ENCODE measurements around the gene CDPF1. TPM values are rescaled to one million over a fixed set of nuclear protein-coding genes. Genes with fewer than 3 reads are reported as not detected.
"Not testable (repeated sequence)": the region's sequence is repeated elsewhere in the genome, so short reads cannot be mapped to it uniquely, and the experiment has no call there.

The CDPF1 gene
- total RNA-seq, 2 donors from 2014 or later = 8.1 to 12.4 TPM

- no peak overlapping the region for H3K4me3 ChIP-seq
- no peaks in the 10 kb centered on the region for H3K9me3 ChIP-seq
- peaks cover 4 to 28% of the 10 kb centered on the region in 2 donors for H3K4me1 ChIP-seq (ENCODE audit: control insufficient read depth in 1 of 2, low read depth in 2 of 2)
- H3K36me3 ChIP-seq = peaks cover 30% of the 10 kb centered on the region
- ATAC-seq (ENCODE audit: insufficient number of reproducible peaks, low FRiP score, low read depth) (no peak), DNase-seq (ENCODE audit: low spot score) (no peak)
- no peaks in the 10 kb centered on the region for H3K27me3 ChIP-seq (replicated peaks; ENCODE audit: insufficient read depth)
- H3K27ac ChIP-seq = no peak overlapping the region
- no peak for TF ChIP-seq CTCF (IDR thresholded peaks at IDR 0.05)
Observed at GRCh38 chr22:46269564-46269963, 19.5 kb upstream of the CDPF1 start.

- Histone ChIP-seq H3K4me3 (peak within 1 kb of the TSS; percentile 78), H3K27ac (peak within 1 kb of the TSS; percentile 83 to 87), H3K36me3 (peaks cover 10% of the 10 kb centered on the region), H3K4me1 (ENCODE audit: control insufficient read depth in 1 of 2, low read depth in 2 of 2) (peaks cover 7 to 28% of the 10 kb centered on the region in 2 donors), H3K9me3 (no peaks in the 10 kb centered on the region), H3K27me3 (replicated peaks; ENCODE audit: insufficient read depth) (no peaks in the 10 kb centered on the region)
- DNase-seq (ENCODE audit: low spot score) = peak; percentile 64
- ATAC-seq (ENCODE audit: insufficient number of reproducible peaks, low FRiP score, low read depth) = peak; percentile 86
- no peak for TF ChIP-seq CTCF (IDR thresholded peaks at IDR 0.05)
Observed at GRCh38 chr22:46267431-46268279, 17.6 kb upstream of the CDPF1 start, which contains the start of gene TTC38. TSS of gene TTC38 (plus strand) at chr22:46268008. CDS start at chr22:46268040, 32 bp downstream.

GRCh38 chr22:46265627-46266026 is 15.5 kb upstream of the CDPF1 start:
- not testable (repeated sequence) for DNase-seq (ENCODE audit: low spot score)

DNA sequence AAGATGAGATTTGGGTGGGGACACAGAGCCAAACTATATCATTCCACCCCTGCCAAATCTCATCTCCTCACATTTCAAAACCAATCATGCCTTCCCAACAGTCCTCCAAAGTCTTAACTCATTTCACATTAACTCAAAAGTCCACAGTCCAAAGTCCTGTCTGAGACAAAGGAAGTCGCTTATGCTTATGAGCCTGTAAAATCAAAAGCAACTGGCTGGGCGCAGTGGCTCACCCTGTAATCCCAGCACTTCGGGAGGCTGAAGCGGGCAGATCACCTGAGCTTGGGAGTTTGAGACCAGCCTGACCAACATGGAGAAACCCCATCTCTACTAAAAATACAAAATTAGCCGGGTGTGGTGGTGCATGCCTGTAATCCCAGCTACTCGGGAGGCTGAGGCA is 14.4 kb upstream of the CDPF1 start:
- H3K27me3 ChIP-seq (replicated peaks; ENCODE audit: insufficient read depth); ATAC-seq (ENCODE audit: insufficient number of reproducible peaks, low FRiP score, low read depth); H3K36me3 ChIP-seq; DNase-seq (ENCODE audit: low spot score); H3K27ac ChIP-seq; H3K4me3 ChIP-seq; H3K9me3 ChIP-seq: not testable (repeated sequence)
- H3K4me1 ChIP-seq (ENCODE audit: control insufficient read depth in 1 of 2, low read depth in 2 of 2) = peaks cover 7 to 23% of the 10 kb centered on the region in 2 donors

More at GRCh38 chr22:46265627-46266026, 15.5 kb upstream of the CDPF1 start:
- not testable (repeated sequence) for H3K36me3 ChIP-seq; H3K4me3 ChIP-seq; H3K9me3 ChIP-seq; H3K27ac ChIP-seq; ATAC-seq (ENCODE audit: insufficient number of reproducible peaks, low FRiP score, low read depth); H3K27me3 ChIP-seq (replicated peaks; ENCODE audit: insufficient read depth)
- H3K4me1 ChIP-seq (ENCODE audit: control insufficient read depth in 1 of 2, low read depth in 2 of 2) = peaks cover 7 to 28% of the 10 kb centered on the region in 2 donors

DNA sequence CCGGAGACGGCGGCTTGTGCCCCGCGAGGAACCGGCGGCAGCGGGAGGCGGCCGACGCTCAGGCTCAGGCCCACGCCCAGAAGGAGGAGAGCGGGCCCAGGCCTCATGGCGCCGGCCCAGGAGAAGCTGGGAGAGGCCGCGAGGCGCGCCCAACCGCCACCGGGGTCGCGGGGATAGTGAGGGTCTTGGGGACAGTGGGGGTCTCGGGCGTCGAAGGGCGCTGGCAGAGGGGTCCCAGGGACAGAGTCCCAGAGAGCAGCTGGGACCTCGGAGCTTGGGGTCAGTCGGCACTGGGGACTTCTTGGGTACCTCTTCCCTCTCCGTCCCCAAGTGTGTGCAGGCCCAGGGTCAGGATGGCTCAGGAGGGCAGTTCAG is 13.1 kb upstream of the CDPF1 start, which contains the start of gene PKDREJ:
Gene PKDREJ, minus strand, starts transcription at position 128 of the 375 bp plus-strand sequence. Its CDS starts 21 bp downstream, at position 107.
- Histone ChIP-seq H3K9me3 (no peaks in the 10 kb centered on the region), H3K27me3 (replicated peaks; ENCODE audit: insufficient read depth) (no peaks in the 10 kb centered on the region), H3K36me3 (no peaks in the 10 kb centered on the region), H3K27ac (no peak within 1 kb of the TSS), H3K4me3 (peak within 1 kb of the TSS; percentile 66), H3K4me1 (ENCODE audit: control insufficient read depth in 1 of 2, low read depth in 2 of 2) (peaks cover 3 to 10% of the 10 kb centered on the region in 2 donors)
- no peak for DNase-seq (ENCODE audit: low spot score)
- no peak for TF ChIP-seq CTCF (IDR thresholded peaks at IDR 0.05)
- no peak for ATAC-seq (ENCODE audit: insufficient number of reproducible peaks, low FRiP score, low read depth)

- Histone ChIP-seq H3K4me3 (peak overlapping the region; percentile 66), H3K27ac (no peak overlapping the region), H3K27me3 (replicated peaks; ENCODE audit: insufficient read depth) (no peaks in the 10 kb centered on the region), H3K36me3 (no peaks in the 10 kb centered on the region), H3K4me1 (ENCODE audit: control insufficient read depth in 1 of 2, low read depth in 2 of 2) (peaks cover 3 to 9% of the 10 kb centered on the region in 2 donors), H3K9me3 (no peaks in the 10 kb centered on the region)
- no peak for ATAC-seq (ENCODE audit: insufficient number of reproducible peaks, low FRiP score, low read depth)
- no peak for TF ChIP-seq CTCF (IDR thresholded peaks at IDR 0.05)
- no peak for DNase-seq (ENCODE audit: low spot score)
Observed at GRCh38 chr22:46262449-46263215, 12.5 kb upstream of the CDPF1 start.
